ENCODE measurements around the gene RAB30.

Gene RAB30

GRCh38 chr11:83035070-83035854, 36.4 kb downstream of the RAB30 start:
- TF ChIP-seq ZFX (IDR thresholded peaks at IDR 0.05), result no peak
- TF ChIP-seq, protein P1, sequence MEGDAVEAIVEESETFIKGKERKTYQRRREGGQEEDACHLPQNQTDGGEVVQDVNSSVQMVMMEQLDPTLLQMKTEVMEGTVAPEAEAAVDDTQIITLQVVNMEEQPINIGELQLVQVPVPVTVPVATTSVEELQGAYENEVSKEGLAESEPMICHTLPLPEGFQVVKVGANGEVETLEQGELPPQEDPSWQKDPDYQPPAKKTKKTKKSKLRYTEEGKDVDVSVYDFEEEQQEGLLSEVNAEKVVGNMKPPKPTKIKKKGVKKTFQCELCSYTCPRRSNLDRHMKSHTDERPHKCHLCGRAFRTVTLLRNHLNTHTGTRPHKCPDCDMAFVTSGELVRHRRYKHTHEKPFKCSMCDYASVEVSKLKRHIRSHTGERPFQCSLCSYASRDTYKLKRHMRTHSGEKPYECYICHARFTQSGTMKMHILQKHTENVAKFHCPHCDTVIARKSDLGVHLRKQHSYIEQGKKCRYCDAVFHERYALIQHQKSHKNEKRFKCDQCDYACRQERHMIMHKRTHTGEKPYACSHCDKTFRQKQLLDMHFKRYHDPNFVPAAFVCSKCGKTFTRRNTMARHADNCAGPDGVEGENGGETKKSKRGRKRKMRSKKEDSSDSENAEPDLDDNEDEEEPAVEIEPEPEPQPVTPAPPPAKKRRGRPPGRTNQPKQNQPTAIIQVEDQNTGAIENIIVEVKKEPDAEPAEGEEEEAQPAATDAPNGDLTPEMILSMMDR (conservative IDR thresholded peaks at IDR 0.05), result no peak
- H3K27ac ChIP-seq, result no peak overlapping the region

- no peak for TF ChIP-seq ZFX (IDR thresholded peaks at IDR 0.05)
- TF ChIP-seq, protein P1 (conservative IDR thresholded peaks at IDR 0.05), result no peak
- no peak overlapping the region for H3K27ac ChIP-seq
These were observed 37.1 kb downstream of the RAB30 start for GRCh38 chr11:83034673-83035014.

GRCh38 chr11:83033972-83034672, 37.6 kb downstream of the RAB30 start:
- no peak for TF ChIP-seq ZFX (IDR thresholded peaks at IDR 0.05)
- TF ChIP-seq, protein P1 (conservative IDR thresholded peaks at IDR 0.05), result no peak
- no peak overlapping the region for H3K27ac ChIP-seq

DNA sequence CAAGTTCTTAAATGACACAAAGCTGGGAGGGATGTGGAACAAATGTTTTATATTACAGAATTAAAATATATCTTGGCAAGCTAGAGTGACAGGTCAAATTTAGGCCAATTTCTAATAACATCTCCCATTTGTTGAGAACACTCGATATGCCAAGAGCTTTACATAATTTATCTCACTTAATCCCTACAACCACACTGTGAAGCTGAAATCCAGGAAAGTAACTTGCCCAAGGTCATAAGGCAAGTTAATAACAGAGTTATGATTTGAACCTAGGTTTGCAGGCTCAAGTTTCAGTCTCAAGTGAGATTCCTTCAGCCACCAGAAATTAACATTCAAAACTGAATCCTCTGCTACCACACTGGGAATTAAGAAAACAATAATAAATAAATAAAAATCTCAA, 38.3 kb downstream of the RAB30 start:
- no peak overlapping the region for H3K27ac ChIP-seq
- no peak for TF ChIP-seq ZFX (IDR thresholded peaks at IDR 0.05)
- TF ChIP-seq, protein P1 (conservative IDR thresholded peaks at IDR 0.05), result no peak

- TF ChIP-seq, protein P1 (conservative IDR thresholded peaks at IDR 0.05), result no peak
- no peak for TF ChIP-seq ZFX (IDR thresholded peaks at IDR 0.05)
- H3K27ac ChIP-seq, result no peak overlapping the region
These were observed 40.6 kb downstream of the RAB30 start for GRCh38 chr11:83031127-83031526.

DNA sequence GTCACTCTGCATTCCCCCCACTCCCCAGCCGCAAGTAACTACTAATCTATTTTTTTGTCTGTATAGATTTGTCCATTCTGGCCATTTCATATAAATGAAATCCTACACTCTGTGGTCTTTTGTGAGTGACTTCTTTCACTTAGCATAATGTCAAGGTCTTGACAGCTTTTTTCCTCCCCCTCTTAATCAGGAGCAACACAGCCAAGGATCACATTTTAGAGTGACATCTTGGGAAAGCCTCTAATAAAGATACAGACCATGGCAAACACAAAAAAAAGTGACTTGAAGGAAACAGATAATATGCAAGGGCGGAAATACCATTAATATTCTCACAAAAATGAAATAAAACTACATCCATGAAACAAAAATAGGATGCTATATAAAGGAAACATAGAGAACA, 43.9 kb downstream of the RAB30 start:
- no peak overlapping the region for H3K27ac ChIP-seq
- TF ChIP-seq, protein P1 (conservative IDR thresholded peaks at IDR 0.05), result no peak
- no peak for TF ChIP-seq ZFX (IDR thresholded peaks at IDR 0.05)

DNA sequence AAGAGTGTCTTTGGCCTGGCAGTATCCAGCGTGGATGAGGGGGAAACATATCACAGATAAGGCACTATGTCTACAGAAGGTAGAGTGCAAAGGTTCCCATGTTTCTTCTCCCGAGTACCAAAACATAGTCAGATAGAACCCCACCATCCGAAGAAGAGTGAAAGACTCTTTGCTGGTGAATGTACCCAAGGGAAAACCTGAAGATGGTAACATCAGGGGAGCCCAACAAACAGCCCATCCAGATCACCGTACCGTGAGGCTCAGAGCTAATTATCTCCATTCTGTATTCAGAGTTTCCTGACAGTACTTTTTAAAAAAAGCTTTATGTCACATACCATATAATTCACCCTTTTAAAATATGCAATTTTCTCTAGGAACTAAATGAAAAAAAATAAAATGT, 44.4 kb downstream of the RAB30 start:
- no peak overlapping the region for H3K27ac ChIP-seq
- no peak for TF ChIP-seq ZFX (IDR thresholded peaks at IDR 0.05)
- TF ChIP-seq, protein P1 (conservative IDR thresholded peaks at IDR 0.05), result no peak

Data from C4-2B (cell line).